Trophoblast cell (in vitro differentiated cells and primary cell): ENCODE data around the gene VDR.

Experiments used
- DNase-seq, 2 donors: peaks; one replicate each; pipeline ENCODE4 v3.0.0-alpha.2; 2016
- H2AFZ ChIP-seq: 2 replicates; pipeline ENCODE4 v1.6.1; 2013; ENCODE audit warnings: low read length, moderate library complexity, mild to moderate bottlenecking; ENCODE audit not compliant: insufficient read depth, poor library complexity
- H2AK5ac ChIP-seq: 2 replicates; pipeline ENCODE4 v1.6.1; 2013; ENCODE audit warnings: mild to moderate bottlenecking, low read length
- H2BK120ac ChIP-seq: 2 replicates; pipeline ENCODE4 v1.6.1; 2013; ENCODE audit warnings: low read length, mild to moderate bottlenecking, moderate library complexity; ENCODE audit not compliant: insufficient read depth, poor library complexity
- H2BK12ac ChIP-seq: 2 replicates; pipeline ENCODE4 v1.6.1; 2013; ENCODE audit warnings: mild to moderate bottlenecking, low read length, moderate library complexity
- H2BK5ac ChIP-seq: 2 replicates; pipeline ENCODE4 v1.6.1; 2013; ENCODE audit warnings: low read length, low read depth, moderate library complexity, mild to moderate bottlenecking; ENCODE audit not compliant: poor library complexity
- H3K14ac ChIP-seq: 2 replicates; pipeline ENCODE4 v1.6.1; 2013; ENCODE audit warnings: mild to moderate bottlenecking, low read length
- H3K18ac ChIP-seq: 2 replicates; pipeline ENCODE4 v1.6.1; 2013; ENCODE audit warnings: mild to moderate bottlenecking, low read length
- H3K23ac ChIP-seq: 2 replicates; pipeline ENCODE4 v1.6.1; 2013; ENCODE audit warnings: low read length
- H3K27ac ChIP-seq: 2 replicates; pipeline ENCODE4 v1.5.1; 2013; ENCODE audit warnings: low read depth, mild to moderate bottlenecking, inconsistent platforms, low read length, moderate library complexity
- H3K27me3 ChIP-seq: 2 replicates; pipeline ENCODE4 v1.6.1; 2013; ENCODE audit warnings: inconsistent platforms, mild to moderate bottlenecking, low read length, moderate library complexity; ENCODE audit not compliant: insufficient read depth
- H3K36me3 ChIP-seq, 2 experiments: 1 replicate in 1 of 2; 2 replicates in 1 of 2; pipeline ENCODE4 v1.6.1; 2013; ENCODE audit warnings: low read length in 2 of 2, mild to moderate bottlenecking in 2 of 2, moderate library complexity in 1 of 2; ENCODE audit not compliant: insufficient read depth in 2 of 2, control insufficient read depth in 1 of 2
- H3K4ac ChIP-seq: 2 replicates; pipeline ENCODE4 v1.6.1; 2013; ENCODE audit warnings: low read depth, mild to moderate bottlenecking, low read length, moderate library complexity
- H3K4me1 ChIP-seq, 2 experiments: 1 replicate in 1 of 2; 2 replicates in 1 of 2; pipeline ENCODE4 v1.6.1; 2013; ENCODE audit warnings: low read length in 2 of 2, mild to moderate bottlenecking in 2 of 2, moderate library complexity in 1 of 2; ENCODE audit not compliant: insufficient read depth in 2 of 2, control insufficient read depth in 1 of 2
- H3K4me2 ChIP-seq: 2 replicates; pipeline ENCODE4 v1.6.1; 2013; ENCODE audit warnings: inconsistent platforms, mild to moderate bottlenecking, low read length, moderate library complexity
- H3K4me3 ChIP-seq: 2 replicates; pipeline ENCODE4 v1.5.1; 2013; ENCODE audit warnings: mild to moderate bottlenecking, low read depth, low read length, inconsistent platforms
- H3K79me1 ChIP-seq: one replicate; pipeline ENCODE4 v1.6.1; 2013; ENCODE audit warnings: low read length
- H3K79me2 ChIP-seq: 2 replicates; pipeline ENCODE4 v1.6.1; 2013; ENCODE audit warnings: low read length, mild to moderate bottlenecking; ENCODE audit not compliant: control insufficient read depth, insufficient read depth, poor library complexity
- H3K9ac ChIP-seq: 2 replicates; pipeline ENCODE4 v1.6.1; 2013; ENCODE audit warnings: mild to moderate bottlenecking, low read length
- H3K9me3 ChIP-seq: 2 replicates; pipeline ENCODE4 v1.6.1; 2013; ENCODE audit warnings: low read depth, mild to moderate bottlenecking, control low read depth, inconsistent platforms, low read length; ENCODE audit not compliant: insufficient read depth
- H4K12ac ChIP-seq: 2 replicates; pipeline ENCODE4 v1.6.1; 2013; ENCODE audit warnings: low read depth, mild to moderate bottlenecking, low read length, moderate library complexity
- H4K8ac ChIP-seq: 2 replicates; pipeline ENCODE4 v1.6.1; 2013; ENCODE audit warnings: low read depth, mild to moderate bottlenecking, low read length, moderate library complexity
- H4K91ac ChIP-seq: one replicate; pipeline ENCODE4 v1.6.1; 2013; ENCODE audit warnings: low read depth, mild to moderate bottlenecking, low read length, moderate library complexity
- WGBS: extraction: QIAGEN DNeasy Blood & Tissue Kit; methylation state at CpG from one replicate; pipeline ENCODE4 v1.1.7; 2013; ENCODE audit warnings: missing lambda C conversion rate; ENCODE audit not compliant: insufficient read length, insufficient coverage; ENCODE audit errors: extremely low coverage; 5-methylcytosine and 5-hydroxymethylcytosine counted together

VDR gene

GRCh38 chr12:47938093-47938492, 33.3 kb upstream of the VDR start:
- WGBS, result no CpG with 5 or more reads among the region's 1 CpG
- no peak overlapping the region for H4K8ac ChIP-seq
- H3K79me2 ChIP-seq, result no peaks in the 10 kb centered on the region

DNA sequence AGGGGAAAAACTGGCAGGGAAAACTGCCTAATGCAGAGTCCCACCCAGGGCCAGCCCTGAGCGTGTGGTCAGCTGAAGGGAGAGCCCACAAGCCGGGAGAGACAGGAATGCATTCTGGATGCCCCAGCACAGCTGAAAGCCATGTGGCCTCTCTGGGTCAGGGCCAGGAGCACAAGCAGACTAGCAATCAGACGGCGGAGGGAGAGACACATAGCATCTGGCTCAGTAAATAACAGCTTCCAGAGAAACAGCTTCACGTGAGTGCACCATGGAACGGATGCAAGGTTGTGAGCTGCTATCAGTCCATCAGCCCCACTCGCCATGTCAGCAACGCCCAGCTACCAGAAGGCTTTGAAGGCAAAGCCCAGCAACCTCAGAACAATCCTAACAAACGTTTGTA, 30.4 kb upstream of the VDR start:
- H4K91ac ChIP-seq, result no peak overlapping the region
- no peak overlapping the region for H2BK12ac ChIP-seq
- H3K79me1 ChIP-seq, result no peaks in the 10 kb centered on the region
- H3K4me3 ChIP-seq, result no peak overlapping the region
- H3K9ac ChIP-seq, result no peak overlapping the region
- H3K4me2 ChIP-seq, result no peak overlapping the region
- peaks cover 11 to 14% of the 10 kb centered on the region in 2 experiments for H3K4me1 ChIP-seq
- no peak overlapping the region for H4K8ac ChIP-seq
- no peaks in the 10 kb centered on the region for H3K79me2 ChIP-seq
- no peaks in the 10 kb centered on the region for H3K9me3 ChIP-seq
- WGBS, result no CpG with 5 or more reads among the region's 9 CpGs
- no peak overlapping the region for H2AFZ ChIP-seq
- H4K12ac ChIP-seq, result no peak overlapping the region
- no peak overlapping the region for H2AK5ac ChIP-seq
- H3K27ac ChIP-seq, result no peak overlapping the region
- H3K14ac ChIP-seq, result no peak overlapping the region
- H3K36me3 ChIP-seq, result no peaks in the 10 kb centered on the region
- no peak overlapping the region for H2BK120ac ChIP-seq
- H3K23ac ChIP-seq, result no peak overlapping the region
- no peak overlapping the region for H3K18ac ChIP-seq
- H3K4ac ChIP-seq, result no peak overlapping the region
- H2BK5ac ChIP-seq, result no peak overlapping the region
- no peak for DNase-seq
- H3K27me3 ChIP-seq, result no peaks in the 10 kb centered on the region

More at GRCh38 chr12:47938093-47938492, 33.3 kb upstream of the VDR start:
- Histone ChIP-seq H2AK5ac (no peak overlapping the region), H3K18ac (no peak overlapping the region), H3K4ac (no peak overlapping the region), H2BK12ac (no peak overlapping the region), H3K23ac (no peak overlapping the region), H2BK5ac (no peak overlapping the region), H3K36me3 (no peaks in the 10 kb centered on the region), H4K91ac (no peak overlapping the region), H3K4me3 (no peak overlapping the region), H3K4me2 (no peak overlapping the region), H3K27me3 (peaks cover 4% of the 10 kb centered on the region), H3K9ac (no peak overlapping the region), H3K14ac (no peak overlapping the region), H2AFZ (no peak overlapping the region), H3K9me3 (no peaks in the 10 kb centered on the region), H3K4me1 (peaks cover 0 to 6% of the 10 kb centered on the region in 2 experiments), H2BK120ac (no peak overlapping the region), H4K12ac (no peak overlapping the region), H3K27ac (no peak overlapping the region), H3K79me1 (no peaks in the 10 kb centered on the region)
- no peak for DNase-seq

DNA sequence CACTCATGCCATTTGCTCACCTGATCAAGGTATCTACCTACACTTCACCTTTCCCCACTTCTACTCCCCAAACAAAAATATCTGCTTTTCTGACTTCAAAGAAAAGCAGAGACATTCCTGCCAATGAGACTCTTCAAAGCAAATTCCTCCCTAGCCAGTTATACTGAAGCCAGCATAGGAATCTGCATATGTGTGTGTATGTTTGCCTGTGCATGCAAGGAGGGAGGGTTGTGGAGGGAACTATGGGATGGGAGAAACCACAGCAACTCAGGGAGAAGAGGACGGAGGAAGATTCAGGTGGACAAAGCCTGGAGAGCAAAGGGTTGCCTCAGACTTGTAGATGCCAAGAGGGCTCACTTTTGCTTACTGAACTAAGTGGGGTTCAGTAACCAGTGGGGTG, 26.4 kb upstream of the VDR start:
- H3K27me3 ChIP-seq, result no peaks in the 10 kb centered on the region
- no peak overlapping the region for H3K14ac ChIP-seq
- no peaks in the 10 kb centered on the region for H3K36me3 ChIP-seq
- H2BK120ac ChIP-seq, result no peak overlapping the region
- DNase-seq, result no peak
- H3K9me3 ChIP-seq, result peaks cover 3% of the 10 kb centered on the region
- H2AK5ac ChIP-seq, result no peak overlapping the region
- no peak overlapping the region for H3K27ac ChIP-seq
- H3K9ac ChIP-seq, result no peak overlapping the region
- H3K4ac ChIP-seq, result no peak overlapping the region
- no CpG with 5 or more reads among the region's 1 CpG for WGBS
- H4K8ac ChIP-seq, result no peak overlapping the region
- no peaks in the 10 kb centered on the region for H3K79me2 ChIP-seq
- no peak overlapping the region for H4K91ac ChIP-seq
- H3K79me1 ChIP-seq, result no peaks in the 10 kb centered on the region
- no peak overlapping the region for H3K18ac ChIP-seq
- H2BK12ac ChIP-seq, result no peak overlapping the region
- no peak overlapping the region for H3K4me2 ChIP-seq
- peaks cover 11 to 14% of the 10 kb centered on the region in 2 experiments for H3K4me1 ChIP-seq
- no peak overlapping the region for H4K12ac ChIP-seq
- H3K4me3 ChIP-seq, result no peak overlapping the region
- H3K23ac ChIP-seq, result no peak overlapping the region
- no peak overlapping the region for H2BK5ac ChIP-seq
- H2AFZ ChIP-seq, result no peak overlapping the region

DNA sequence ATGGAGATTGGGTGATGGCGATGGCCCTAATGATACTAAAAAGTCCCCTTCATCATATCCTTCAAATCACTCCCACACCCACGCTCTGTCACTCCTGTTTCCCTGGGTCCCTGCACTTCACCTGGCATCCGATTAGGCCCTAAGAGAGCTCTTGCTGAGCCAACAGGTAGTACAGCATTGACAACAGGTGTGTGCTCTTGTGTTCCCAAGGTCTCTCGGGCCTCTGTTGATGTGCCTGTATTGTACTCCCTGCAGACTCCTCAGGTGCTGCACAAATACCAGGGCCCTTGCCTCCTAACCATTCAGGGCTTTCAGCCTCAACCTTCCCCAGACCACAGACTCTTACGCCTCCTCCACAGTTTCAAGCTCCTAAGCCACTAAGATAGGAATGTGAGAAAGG, 25.8 kb upstream of the VDR start:
- no peak for DNase-seq
- no peak overlapping the region for H3K18ac ChIP-seq
- no peak overlapping the region for H2BK5ac ChIP-seq
- H2AFZ ChIP-seq, result no peak overlapping the region
- H2BK12ac ChIP-seq, result no peak overlapping the region
- H4K12ac ChIP-seq, result no peak overlapping the region
- no peak overlapping the region for H2AK5ac ChIP-seq
- no CpG with 5 or more reads among the region's 5 CpGs for WGBS
- no peak overlapping the region for H4K91ac ChIP-seq
- H3K14ac ChIP-seq, result no peak overlapping the region
- H3K79me1 ChIP-seq, result no peaks in the 10 kb centered on the region
- no peak overlapping the region for H4K8ac ChIP-seq
- H3K4me3 ChIP-seq, result no peak overlapping the region
- H3K27me3 ChIP-seq, result no peaks in the 10 kb centered on the region
- no peak overlapping the region for H3K4ac ChIP-seq
- H2BK120ac ChIP-seq, result no peak overlapping the region
- no peak overlapping the region for H3K27ac ChIP-seq
- H3K9ac ChIP-seq, result no peak overlapping the region
- H3K36me3 ChIP-seq, result no peaks in the 10 kb centered on the region
- H3K4me1 ChIP-seq, result peaks cover 11 to 14% of the 10 kb centered on the region in 2 experiments
- H3K23ac ChIP-seq, result no peak overlapping the region
- H3K9me3 ChIP-seq, result peaks cover 3% of the 10 kb centered on the region
- H3K79me2 ChIP-seq, result no peaks in the 10 kb centered on the region
- H3K4me2 ChIP-seq, result no peak overlapping the region
